H7 (cell line): ENCODE data around the gene TMPRSS4. TPM values are rescaled to one million over a fixed set of nuclear protein-coding genes. Genes with fewer than 3 reads are reported as not detected.
A peak's percentile ranks its signal among the peaks of the same experiment; 100 is the strongest.

Experiments used
- DNase-seq: peaks from one replicate; pipeline ENCODE4 v3.0.0; 2012
- H3K27me3 ChIP-seq: 2 replicates; pipeline ENCODE4 v1.6.0; 2011; ENCODE audit warnings: mild to moderate bottlenecking, low read length; ENCODE audit not compliant: control insufficient read depth, insufficient read depth
- H3K36me3 ChIP-seq: replicated peaks from 2 replicates; pipeline ENCODE4 v1.5.1; 2011; ENCODE audit warnings: low read length; ENCODE audit not compliant: control insufficient read depth, insufficient read depth
- H3K4me3 ChIP-seq: 2 replicates; pipeline ENCODE4 v1.5.1; 2011; ENCODE audit warnings: low read depth, mild to moderate bottlenecking, control low read depth, low read length, moderate library complexity; ENCODE audit not compliant: insufficient read depth
- total RNA-seq: library from RNA; depleted of rRNA; stranded (reverse); fragments of >200 nt; shearing (Covaris generic); gene quantifications from 2 replicates; pipeline ENCODE4 v1.2.3, GENCODE V29; 2014

The TMPRSS4 gene
- total RNA-seq, 1 experiment from 2014 or later = 0.38 TPM

GRCh38 chr11:118099838-118100556 is 23.1 kb downstream of the TMPRSS4 start:
- H3K27me3 ChIP-seq = no peaks in the 10 kb centered on the region
- no peak overlapping the region for H3K4me3 ChIP-seq
- DNase-seq = no peak
- no peaks in the 10 kb centered on the region for H3K36me3 ChIP-seq

- Histone ChIP-seq H3K36me3 (no peaks in the 10 kb centered on the region), H3K4me3 (no peak overlapping the region), H3K27me3 (no peaks in the 10 kb centered on the region)
- no peak for DNase-seq
These were observed 23.9 kb downstream of the TMPRSS4 start for GRCh38 chr11:118100691-118101232.

- H3K27me3 ChIP-seq = no peaks in the 10 kb centered on the region
- no peaks in the 10 kb centered on the region for H3K36me3 ChIP-seq
- H3K4me3 ChIP-seq = no peak overlapping the region
- DNase-seq = no peak
These were observed 25.9 kb downstream of the TMPRSS4 start for GRCh38 chr11:118102721-118103261.

- Histone ChIP-seq H3K4me3 (no peak overlapping the region), H3K36me3 (no peaks in the 10 kb centered on the region), H3K27me3 (no peaks in the 10 kb centered on the region)
- DNase-seq = no peak
These were observed 27.6 kb downstream of the TMPRSS4 start for GRCh38 chr11:118104491-118104890.

- Histone ChIP-seq H3K4me3 (no peak overlapping the region), H3K27me3 (no peaks in the 10 kb centered on the region), H3K36me3 (no peaks in the 10 kb centered on the region)
- DNase-seq = no peak
These were observed 28.9 kb downstream of the TMPRSS4 start for GRCh38 chr11:118105657-118106305.

- no peak for DNase-seq
- Histone ChIP-seq H3K4me3 (no peak overlapping the region), H3K36me3 (no peaks in the 10 kb centered on the region), H3K27me3 (no peaks in the 10 kb centered on the region)
These were observed 30.0 kb downstream of the TMPRSS4 start for GRCh38 chr11:118106789-118107335.

GRCh38 chr11:118108513-118108912 is 31.6 kb downstream of the TMPRSS4 start:
- peak; percentile 62 for DNase-seq
- Histone ChIP-seq H3K4me3 (no peak overlapping the region), H3K27me3 (no peaks in the 10 kb centered on the region), H3K36me3 (no peaks in the 10 kb centered on the region)

GRCh38 chr11:118109231-118109630 is 32.4 kb downstream of the TMPRSS4 start:
- Histone ChIP-seq H3K36me3 (no peaks in the 10 kb centered on the region), H3K27me3 (no peaks in the 10 kb centered on the region), H3K4me3 (no peak overlapping the region)
- DNase-seq = no peak

- DNase-seq = no peak
- H3K27me3 ChIP-seq = no peaks in the 10 kb centered on the region
- no peak overlapping the region for H3K4me3 ChIP-seq
- no peaks in the 10 kb centered on the region for H3K36me3 ChIP-seq
These were observed 34.3 kb downstream of the TMPRSS4 start for GRCh38 chr11:118111019-118111743.

GRCh38 chr11:118111744-118112035 is 34.8 kb downstream of the TMPRSS4 start:
- DNase-seq = no peak
- no peaks in the 10 kb centered on the region for H3K36me3 ChIP-seq
- H3K4me3 ChIP-seq = no peak overlapping the region
- no peaks in the 10 kb centered on the region for H3K27me3 ChIP-seq

- Histone ChIP-seq H3K4me3 (no peak overlapping the region), H3K27me3 (no peaks in the 10 kb centered on the region), H3K36me3 (no peaks in the 10 kb centered on the region)
- DNase-seq = no peak
These were observed 36.0 kb downstream of the TMPRSS4 start for GRCh38 chr11:118112711-118113430.

GRCh38 chr11:118114266-118114665 is 37.4 kb downstream of the TMPRSS4 start:
- no peaks in the 10 kb centered on the region for H3K27me3 ChIP-seq
- no peak overlapping the region for H3K4me3 ChIP-seq
- H3K36me3 ChIP-seq = no peaks in the 10 kb centered on the region
- no peak for DNase-seq

GRCh38 chr11:118115048-118115447 is 38.2 kb downstream of the TMPRSS4 start:
- Histone ChIP-seq H3K27me3 (no peaks in the 10 kb centered on the region), H3K36me3 (no peaks in the 10 kb centered on the region), H3K4me3 (no peak overlapping the region)
- no peak for DNase-seq
